Myocyte (in vitro differentiated cells): ENCODE results near the gene PDZD11. TPM values are rescaled to one million over a fixed set of nuclear protein-coding genes. Genes with fewer than 3 reads are reported as not detected.
"Not testable (repeated sequence)": the region's sequence is repeated elsewhere in the genome, so short reads cannot be mapped to it uniquely, and the experiment has no call there.

ENCODE experiments used
- DNase-seq: peaks from one replicate; pipeline ENCODE4 v3.0.0-alpha.2; 2012; ENCODE audit warnings: low read depth
- polyA plus RNA-seq: library from polyadenylated mRNA; unstranded; fragments of >200 nt; gene quantifications from one replicate; pipeline ENCODE4 v1.2.1, GENCODE V29; 2012; ENCODE audit warnings: missing spikeins
- total RNA-seq: library from RNA; depleted of rRNA; stranded (reverse); fragments of >200 nt; gene quantifications from 2 replicates; pipeline ENCODE4 v1.2.3, GENCODE V29; 2014

PDZD11 gene, protein sequence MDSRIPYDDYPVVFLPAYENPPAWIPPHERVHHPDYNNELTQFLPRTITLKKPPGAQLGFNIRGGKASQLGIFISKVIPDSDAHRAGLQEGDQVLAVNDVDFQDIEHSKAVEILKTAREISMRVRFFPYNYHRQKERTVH
- 57.4 and 65.2 TPM in 2 replicates for total RNA-seq
- polyA plus RNA-seq: 97.6 TPM

DNA sequence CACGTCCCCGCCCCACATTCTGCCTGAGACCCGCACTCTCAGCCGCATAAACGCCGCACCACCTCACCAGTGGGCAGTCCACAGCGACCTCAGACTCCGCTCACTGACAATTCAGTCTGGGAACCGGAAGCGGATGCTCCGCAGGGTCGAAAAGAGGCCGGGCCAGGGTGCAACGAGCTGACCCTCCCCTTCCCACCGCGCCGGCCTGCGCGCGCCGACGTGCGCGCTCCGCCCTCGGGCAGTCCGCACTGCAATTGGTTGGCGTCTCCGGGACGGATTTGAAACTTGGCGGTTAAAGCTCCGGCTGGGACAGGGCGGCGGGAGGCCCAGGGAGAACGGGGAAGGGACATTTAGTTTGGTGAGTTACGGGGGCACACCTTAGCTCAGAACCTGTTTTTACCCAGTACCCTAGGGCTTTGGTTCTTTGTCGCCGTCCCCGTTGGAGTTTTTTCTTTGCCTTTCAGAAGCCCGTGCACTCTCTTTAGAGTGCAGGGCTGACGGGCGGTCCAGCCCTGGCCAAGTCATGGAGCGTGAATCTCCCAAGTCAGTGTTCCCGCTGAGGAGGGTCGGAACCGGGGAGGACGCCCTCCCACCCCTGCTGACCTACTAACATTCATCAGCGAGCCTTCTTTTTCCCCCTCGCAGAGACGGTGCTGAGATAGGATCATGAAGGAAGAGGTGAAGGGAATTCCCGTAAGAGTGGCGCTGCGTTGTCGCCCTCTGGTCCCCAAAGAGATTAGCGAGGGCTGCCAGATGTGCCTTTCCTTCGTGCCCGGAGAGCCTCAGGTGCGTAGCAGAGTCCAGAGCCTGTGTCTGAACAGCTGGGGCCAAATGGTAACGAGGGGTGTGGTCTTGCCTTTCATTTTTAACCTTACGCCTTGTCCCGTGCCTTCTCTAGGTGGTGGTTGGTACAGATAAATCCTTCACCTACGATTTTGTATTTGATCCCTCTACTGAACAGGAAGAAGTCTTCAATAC, at the start of gene PDZD11, which contains the start of gene KIF4A:
Gene PDZD11, minus strand, starts transcription at position 135 of the 978 bp plus-strand sequence. CDS start 586 bp downstream, outside the sequence.
Gene KIF4A, plus strand, starts transcription at position 312 of the 978 bp plus-strand sequence. Its CDS starts 355 bp downstream, at position 667.
- DNase-seq: peak; percentile 84

DNA sequence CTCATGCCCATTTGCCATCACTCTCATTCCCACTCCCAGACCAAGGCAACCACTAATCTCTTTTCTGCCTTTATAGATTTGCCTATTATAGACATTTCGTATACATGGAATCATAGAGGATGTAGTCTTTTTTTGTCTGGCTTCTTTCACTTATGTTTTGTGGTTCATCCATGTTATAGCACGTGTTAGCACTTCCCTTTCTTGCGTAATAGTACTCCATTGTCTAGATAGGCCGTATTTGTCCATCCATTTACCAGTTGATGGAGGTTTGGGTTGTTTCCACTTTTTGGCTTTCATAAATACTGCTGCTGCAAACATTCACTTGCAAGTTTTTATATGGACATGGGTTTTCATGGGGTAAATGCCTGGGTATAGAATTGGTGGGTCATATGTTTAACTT, 48.6 kb upstream of the PDZD11 start:
- no peak for DNase-seq

DNA sequence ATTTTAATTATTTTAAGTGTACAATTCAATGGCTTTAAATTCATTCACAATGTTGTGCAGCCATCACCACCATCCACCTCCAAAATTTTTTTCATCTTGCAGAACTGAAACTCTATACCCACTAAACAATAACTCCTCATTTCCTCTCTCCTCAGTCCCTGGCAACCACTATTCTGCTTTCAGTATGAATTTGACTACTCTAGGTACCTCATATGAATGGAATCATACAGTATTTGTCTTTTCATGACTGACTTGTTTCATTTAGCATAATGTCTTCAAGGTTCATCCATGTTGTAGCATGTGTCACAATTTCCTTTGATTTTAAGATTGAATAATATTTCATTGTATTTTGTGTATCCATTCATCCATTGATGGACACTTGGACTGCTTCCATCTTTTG, 47.0 kb upstream of the PDZD11 start:
- no peak for DNase-seq

DNA sequence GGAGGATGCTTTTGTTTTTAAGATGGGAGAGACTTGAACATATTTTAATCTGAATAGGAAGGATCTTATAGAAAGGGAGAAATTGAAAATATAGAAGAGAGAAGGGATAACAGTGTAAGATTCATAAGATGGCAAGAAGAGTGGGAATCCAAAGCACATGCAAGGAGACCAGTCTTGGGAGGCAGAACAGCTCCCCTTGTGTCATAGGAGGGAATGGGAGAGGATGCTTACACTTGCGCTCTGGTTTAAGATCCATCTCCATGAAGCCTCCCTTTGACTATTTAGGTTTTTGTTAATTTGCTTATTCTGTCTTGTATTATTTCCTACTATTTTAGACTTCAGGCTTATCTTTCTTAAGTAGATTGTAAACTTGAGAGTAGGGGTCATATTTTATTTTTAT, 42.9 kb upstream of the PDZD11 start:
- no peak for DNase-seq

DNA sequence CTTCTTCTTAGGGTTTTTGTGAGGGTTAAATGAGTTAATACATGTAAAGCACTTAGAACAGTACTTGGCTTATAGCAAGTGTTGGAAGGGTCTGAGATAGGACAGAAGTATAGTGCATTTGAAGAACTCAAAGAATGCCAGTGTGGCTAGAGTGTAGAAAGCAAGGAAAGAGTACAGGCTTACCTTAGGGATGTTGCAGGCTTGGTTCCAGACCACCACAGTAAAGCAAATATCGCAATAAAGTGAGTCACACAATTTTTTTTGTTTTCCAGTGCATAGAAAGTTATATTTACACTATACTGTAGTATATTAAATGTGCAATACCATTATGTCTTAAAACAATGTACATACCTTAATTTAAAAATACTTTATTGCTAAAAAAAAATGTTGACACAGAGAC, 41.4 kb upstream of the PDZD11 start:
- DNase-seq: no peak

DNA sequence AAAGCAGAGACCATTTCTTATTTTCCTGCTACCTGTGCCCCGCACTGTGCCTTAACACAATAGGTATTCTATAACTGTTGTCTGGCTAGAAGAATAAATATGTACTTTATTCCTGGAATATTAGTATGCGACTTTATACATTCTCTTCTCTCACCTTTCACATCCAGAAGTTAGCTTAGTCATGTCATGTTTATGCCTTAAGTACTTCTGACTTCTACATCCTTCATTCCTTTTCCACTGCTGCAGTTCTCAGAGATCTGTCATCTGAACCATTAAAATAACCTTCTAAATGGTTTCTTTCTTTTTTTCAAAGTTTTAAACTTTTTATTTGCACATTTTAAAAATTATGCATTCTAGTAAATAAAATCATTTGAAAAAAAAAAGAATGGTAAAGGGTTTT, 34.6 kb upstream of the PDZD11 start:
- no peak for DNase-seq

DNA sequence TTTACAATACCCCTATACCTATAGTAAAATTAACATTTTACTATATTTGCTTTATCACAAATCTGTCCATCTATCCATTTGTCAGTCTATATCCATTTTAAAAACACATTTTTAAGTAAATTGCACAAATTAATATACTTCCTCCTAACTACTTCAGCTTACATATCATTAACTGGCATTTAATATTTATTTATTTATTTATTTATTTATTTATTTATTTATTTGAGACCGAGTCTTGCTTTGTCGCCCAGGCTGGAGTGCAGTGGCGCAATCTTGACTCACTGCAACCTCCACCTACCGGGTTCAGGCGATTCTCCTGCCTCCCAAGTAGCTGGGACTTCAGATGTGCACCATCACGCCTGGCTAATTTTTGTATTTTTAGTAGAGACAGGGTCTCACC, 33.9 kb upstream of the PDZD11 start:
- not testable (repeated sequence) for DNase-seq

DNA sequence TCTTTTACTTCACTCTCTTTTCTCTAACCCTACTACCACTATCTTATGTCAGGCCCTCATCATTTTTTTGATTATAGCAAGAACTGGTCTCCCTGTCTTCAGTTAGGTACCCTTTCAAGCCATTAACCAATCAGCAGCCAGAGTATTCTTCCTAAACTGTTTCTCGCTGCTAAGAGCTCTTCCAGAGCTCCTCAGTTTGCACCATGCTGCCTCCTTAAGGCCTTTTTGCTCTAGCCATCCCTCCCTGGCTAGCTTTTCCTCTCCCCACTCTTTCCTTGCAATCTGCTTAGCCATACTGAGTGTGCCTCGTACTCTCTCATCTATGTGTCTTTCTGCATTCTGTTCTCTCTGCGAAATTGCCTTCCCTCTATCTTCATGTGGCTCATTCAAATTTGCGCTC, 33.1 kb upstream of the PDZD11 start:
- DNase-seq: no peak

DNA sequence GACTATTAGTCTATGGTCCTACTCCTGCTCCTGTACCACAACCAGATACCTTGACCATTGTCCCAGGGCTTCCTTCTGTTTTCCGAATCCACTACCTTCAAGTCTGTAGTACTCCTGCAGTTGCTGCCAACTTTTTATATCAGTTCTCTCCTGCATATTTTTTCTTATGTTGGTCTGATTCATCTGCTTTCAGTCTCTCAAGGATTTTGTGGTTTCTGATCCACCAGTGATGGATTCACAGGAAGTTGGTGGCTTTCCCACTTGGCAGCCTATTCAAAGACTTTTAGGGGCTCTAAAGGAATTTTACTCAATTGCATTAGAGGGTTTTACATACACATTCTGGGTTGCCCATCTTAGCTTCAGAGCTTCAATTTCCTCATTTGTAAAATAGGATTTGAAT, 23.8 kb upstream of the PDZD11 start:
- DNase-seq: peak; percentile 9

DNA sequence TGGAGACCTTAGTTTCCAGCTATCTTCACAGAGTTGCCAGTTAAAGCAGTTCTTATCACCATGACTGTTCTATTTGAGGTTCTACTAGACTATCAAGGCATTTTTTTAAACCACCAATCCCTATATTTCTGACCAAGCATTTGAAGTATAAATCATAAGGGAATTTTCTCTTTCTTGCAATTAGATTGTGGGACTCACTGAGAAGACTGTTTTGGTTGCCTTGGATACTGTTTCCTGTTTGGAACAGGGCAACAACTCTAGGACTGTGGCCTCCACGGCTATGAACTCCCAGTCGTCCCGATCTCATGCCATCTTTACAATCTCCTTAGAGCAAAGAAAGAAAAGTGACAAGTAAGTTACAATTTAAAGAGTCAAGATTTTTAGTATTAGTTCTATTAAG, 12.0 kb upstream of the PDZD11 start:
- peak; percentile 14 for DNase-seq

DNA sequence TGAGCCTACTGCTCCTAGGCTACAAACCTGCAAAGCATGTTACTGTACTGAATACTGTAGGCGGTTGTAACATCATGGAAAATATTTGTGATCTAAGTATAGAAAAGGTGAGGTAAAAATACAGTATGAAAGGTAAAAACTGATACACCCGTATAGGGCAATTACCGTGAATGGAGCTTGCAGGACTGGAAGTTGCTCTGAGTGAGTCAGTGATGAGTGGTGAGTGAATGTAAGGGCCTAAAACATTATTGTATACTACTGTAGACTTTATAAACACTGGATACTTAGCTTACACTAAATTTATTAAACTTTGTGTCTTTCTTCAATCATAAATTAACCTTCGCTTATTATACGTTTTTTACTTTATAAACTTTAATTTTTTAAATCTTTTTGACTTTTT, 3.9 kb upstream of the PDZD11 start:
- DNase-seq: no peak

DNA sequence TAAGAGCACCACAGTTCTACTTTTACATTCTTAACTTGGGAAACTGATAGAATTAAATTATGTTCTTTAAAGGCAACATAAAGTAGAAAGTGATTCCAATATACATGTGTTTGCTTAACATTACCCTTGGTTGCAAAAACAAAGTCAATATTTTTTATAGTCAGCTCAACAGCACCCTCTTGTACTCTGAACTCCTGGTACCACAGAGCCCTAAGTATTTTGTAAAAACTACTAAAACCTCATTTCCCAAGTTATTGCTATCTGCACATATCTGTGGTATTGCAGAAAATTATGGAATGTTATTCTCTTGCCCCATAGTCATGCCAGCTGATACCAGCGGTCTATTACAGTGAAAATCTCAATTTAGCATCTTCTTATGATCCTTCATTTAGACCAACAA, 3.1 kb upstream of the PDZD11 start:
- peak; percentile 4 for DNase-seq

DNA sequence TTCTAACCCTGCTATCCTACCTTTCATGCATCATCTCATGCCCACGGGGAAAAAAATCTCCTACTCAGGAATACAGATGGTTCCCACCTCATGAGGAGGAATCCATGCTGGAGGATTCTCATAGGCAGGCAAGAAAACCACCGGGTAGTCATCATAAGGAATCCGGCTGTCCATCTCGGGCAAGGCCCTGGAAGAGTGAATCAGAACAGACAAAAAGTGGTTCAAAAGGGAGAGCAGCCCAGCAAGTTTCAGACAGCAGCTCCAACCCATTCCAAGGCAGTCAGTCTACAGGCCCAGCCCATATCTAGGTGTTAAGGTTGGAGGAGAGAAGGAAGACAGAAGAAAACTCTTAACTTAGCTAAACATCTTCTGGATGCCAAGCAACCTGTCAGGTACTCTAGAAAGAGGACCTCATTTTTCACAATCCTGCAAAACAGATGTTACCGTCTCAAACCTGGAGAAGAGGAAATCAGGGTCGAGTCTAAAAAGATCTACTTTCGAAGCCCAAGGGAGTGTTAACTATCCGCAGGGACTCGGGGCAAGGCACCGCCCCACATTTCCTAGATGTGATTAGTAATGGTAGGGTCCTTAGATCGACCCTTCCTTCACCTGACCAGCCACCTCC, 447 bp downstream of the PDZD11 start:
- no peak for DNase-seq

DNA sequence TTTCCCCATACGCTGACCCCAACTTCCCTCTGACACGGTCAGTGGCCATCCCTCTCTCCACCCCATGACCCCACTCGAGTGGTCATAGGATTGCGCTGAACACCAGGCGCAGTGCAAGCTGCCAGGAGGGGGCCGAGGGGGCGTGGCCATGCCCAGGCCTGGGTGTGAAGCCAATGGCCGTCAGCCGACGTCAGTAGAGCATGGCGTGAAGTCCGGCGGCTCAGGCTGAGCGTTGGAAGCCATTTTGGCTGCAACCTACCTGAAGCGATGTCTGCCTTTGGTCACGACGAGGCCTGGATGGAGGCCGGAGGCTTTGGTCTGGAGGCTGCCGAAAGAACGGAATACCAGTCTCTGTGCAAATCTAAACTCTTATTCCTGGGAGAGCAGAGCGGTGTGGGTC, 7.8 kb downstream of the PDZD11 start, which contains the start of gene RAB41:
Gene RAB41, plus strand, starts transcription at position 222 of the 400 bp plus-strand sequence. Its CDS starts 46 bp downstream, at position 268.
- DNase-seq: no peak

DNA sequence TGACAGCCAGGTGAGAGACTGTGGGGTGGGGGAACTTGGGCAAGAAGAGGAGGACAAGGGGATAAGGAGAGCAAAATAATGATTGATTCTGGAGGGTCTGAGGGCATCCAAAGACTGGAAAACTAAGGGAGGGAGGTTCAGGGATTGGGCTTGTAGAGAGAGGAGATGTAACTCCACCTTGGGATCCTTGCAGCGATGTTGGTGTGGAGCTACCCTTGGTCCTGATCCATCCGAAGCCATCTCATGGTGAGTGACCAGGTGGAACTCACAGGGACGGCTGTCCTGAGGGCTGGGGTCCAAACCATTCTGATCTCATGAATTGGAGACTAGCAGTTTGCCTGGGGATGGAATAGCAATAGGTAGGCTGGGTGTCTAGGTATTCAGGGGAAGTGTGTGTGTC, 9.2 kb downstream of the PDZD11 start:
- no peak for DNase-seq

DNA sequence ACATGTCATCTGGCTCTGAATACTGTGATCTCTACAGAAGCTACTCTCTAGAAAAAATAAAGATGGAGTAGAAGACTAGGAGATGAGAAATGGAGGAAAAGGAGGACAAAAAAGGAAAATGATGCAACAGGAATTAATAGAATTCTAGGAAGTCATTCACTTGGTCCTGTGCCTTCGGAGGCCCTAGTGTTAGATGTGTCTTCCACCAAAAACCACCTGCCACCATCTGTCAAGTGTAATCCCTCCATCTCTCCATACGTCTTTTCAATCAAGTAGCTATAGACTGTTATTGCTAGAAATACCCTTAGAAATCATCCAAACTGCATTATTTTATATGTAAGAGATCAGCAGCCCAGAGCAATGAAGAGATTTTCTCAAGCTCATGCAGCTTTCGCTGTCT, 10.6 kb downstream of the PDZD11 start:
- DNase-seq: no peak

DNA sequence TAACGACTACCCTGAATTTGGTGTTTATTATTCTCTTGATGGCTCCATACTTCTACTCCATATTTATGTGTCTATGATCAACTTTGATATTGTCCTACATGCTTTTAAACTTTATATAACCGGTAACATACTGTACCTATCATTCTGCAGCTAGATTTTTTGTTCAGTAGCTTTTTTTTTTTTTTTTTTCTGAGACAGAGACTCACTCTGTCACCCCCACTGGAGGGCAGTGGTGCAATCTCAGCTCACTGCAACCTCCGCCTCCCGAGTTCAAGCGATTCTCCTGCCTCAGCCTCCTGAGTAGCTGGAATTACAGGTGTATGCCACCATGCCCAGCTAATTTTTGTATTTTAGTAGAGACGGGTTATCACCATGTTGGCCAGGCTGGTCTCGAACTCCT, 15.7 kb downstream of the PDZD11 start:
- not testable (repeated sequence) for DNase-seq

DNA sequence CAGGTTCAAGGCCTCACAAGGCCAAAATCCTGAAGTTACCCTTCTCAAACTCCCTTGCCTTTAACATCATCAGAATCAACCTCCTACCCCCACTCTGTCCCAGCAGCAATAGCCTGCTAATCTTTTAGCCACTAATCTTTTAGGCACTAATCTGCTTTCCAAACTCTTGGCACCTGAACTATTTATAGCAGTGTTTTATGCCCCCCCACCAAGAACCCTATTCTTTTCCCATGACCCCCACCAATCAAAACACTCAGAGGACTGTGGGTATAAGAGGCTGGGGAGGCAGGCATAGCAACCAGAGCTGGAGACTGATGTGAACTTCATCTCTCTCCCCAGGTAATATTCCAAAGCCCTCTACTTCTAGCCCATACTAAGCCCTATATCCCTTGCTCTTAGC, 21.7 kb downstream of the PDZD11 start, which contains the start of gene ARR3:
Gene ARR3, plus strand, starts transcription at position 301 of the 400 bp plus-strand sequence. CDS start 1,052 bp downstream, outside the sequence.
- no peak for DNase-seq

DNA sequence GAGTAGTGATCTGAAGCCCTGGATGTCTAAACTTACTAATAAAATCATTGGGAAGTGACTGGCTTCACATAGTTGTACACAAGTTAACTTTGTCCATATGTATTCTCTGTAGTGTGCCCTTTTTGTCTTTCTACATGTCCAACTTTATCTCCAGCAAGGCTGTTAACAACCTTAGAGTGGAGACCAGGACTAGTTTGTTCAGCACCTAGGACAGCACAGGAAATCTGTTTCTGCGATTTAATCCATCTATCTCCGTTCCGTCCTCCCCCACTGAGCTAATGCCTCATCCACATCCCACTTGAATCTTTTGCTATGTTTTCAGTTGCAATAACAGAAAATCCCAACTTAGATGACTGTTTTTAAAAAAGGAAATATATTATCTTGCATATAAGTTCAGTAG, 24.9 kb downstream of the PDZD11 start:
- DNase-seq: no peak

DNA sequence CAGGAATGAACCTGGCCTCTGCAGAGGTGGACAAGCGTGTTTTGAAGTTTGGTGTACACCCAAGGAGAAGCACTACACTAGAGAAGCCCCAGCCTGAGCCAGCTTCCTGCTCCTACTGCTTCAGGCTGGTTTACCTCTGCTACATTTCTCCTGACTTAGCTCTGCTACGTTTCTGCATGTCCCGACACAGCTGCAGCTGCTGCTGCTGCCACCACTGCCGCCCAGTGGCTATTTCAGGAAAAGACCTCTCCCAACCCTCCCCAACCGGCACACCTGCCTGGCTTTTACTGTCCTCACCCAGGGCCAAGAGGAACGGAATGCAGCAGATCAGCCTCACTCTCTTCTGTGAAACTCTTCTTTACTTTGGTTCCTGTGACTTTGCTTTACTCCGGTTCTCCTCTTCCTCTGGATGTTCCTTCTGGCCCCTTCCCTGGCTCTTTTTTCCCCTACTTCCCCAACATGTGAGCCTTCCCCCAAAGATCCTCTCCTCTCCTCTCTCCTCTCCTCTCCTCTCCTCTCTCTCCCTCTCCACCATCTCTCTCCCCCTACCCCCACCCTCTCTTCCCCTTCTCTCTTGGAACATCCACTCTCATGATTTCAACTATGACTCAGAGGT, 26.7 kb downstream of the PDZD11 start:
- DNase-seq: no peak

DNA sequence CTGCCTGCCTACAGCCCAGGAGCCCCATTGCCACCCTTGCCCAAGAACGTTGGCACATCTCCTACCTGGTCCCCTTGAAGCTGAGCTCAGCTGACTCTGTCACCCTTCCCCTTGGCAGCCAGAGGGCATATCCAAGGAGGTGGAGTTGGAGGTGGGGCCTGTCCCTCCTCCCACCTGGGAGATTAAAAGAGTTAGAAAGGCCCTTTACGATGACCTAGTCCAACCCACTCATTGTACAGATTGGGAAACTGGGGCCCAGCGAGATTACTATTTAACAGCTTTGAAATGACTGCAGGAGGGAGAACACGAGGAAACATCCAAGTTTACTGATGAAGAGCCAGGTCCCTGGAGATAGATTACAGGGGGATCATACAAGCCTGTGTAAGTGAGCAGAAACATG, 29.6 kb downstream of the PDZD11 start, which contains the start of gene P2RY4:
Gene P2RY4, minus strand, starts transcription at position 101 of the 400 bp plus-strand sequence. CDS start 580 bp downstream, outside the sequence.
- DNase-seq: no peak
